ENCODE measurements around the gene UVRAG.
"Not testable (repeated sequence)": the region's sequence is repeated elsewhere in the genome, so short reads cannot be mapped to it uniquely, and the experiment has no call there.

Gene UVRAG

DNA sequence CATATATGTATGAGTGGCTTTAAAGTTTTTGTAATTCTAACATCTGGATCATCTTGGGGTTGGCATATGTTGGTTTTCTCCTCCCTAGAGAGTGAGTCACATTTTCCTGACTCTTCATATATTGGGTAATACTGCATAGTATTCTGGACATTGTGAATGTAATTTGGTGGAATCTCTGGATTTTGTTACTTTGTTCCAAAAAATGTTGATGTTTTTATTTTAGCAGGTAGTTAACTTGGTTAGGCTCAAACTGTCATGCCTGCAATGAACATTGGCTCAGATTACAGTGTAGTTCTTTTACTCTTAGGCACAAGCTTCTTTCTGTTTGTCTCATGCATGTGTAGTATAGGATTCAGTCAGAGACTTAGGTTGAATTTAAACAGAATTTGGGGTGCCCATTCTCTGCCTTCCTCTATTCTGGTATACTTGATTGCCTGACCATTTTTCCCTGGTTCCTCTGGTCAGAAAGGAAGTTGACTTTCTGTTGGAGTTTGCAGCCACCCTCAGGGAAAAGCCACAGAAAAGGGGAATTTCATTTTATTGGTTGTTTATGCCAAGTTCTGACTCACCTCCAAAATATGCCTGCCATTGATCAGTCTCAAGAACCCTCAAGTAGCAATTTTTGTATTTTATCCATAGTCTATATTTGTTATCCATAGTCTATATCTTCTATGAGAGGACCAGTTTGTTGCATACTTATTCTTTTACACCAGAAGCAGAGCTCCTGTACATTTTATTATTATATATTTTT is 151.7 kb downstream of the UVRAG start:
- Histone ChIP-seq H3K4me3 (ENCODE audit: low read length) (no peak overlapping the region), H3K36me3 (ENCODE audit: control insufficient read depth, insufficient read depth, low read length) (no peaks in the 10 kb centered on the region), H3K18ac (ENCODE audit: low read length) (no peak overlapping the region), H3K56ac (ENCODE audit: low read length) (no peak overlapping the region), H3K23ac (ENCODE audit: low read length) (no peak overlapping the region), H2AK5ac (ENCODE audit: low read length) (no peak overlapping the region), H3K27ac (ENCODE audit: low read depth, low read length) (no peak overlapping the region), H4K8ac (ENCODE audit: low read depth, low read length) (no peak overlapping the region), H3K4me2 (ENCODE audit: low read length) (no peak overlapping the region), H3K4ac (ENCODE audit: low read depth, low read length) (no peak overlapping the region), H3K79me1 (ENCODE audit: low read length) (no peaks in the 10 kb centered on the region), H3K9ac (ENCODE audit: low read length) (no peak overlapping the region), H2BK15ac (replicated peaks; ENCODE audit: low read depth) (no peak overlapping the region), H2BK120ac (ENCODE audit: low read depth, low read length) (no peak overlapping the region), H3K79me2 (ENCODE audit: control insufficient read depth, insufficient read depth, low read length) (no peaks in the 10 kb centered on the region), H2BK5ac (ENCODE audit: low read length) (no peak overlapping the region), H3K27me3 (ENCODE audit: insufficient read depth, low read length, poor library complexity) (no peaks in the 10 kb centered on the region), H4K5ac (ENCODE audit: low read length) (no peak overlapping the region), H3K4me1 (ENCODE audit: control insufficient read depth, low read depth, low read length) (no peaks in the 10 kb centered on the region)
- peak; percentile 43 for DNase-seq

DNA sequence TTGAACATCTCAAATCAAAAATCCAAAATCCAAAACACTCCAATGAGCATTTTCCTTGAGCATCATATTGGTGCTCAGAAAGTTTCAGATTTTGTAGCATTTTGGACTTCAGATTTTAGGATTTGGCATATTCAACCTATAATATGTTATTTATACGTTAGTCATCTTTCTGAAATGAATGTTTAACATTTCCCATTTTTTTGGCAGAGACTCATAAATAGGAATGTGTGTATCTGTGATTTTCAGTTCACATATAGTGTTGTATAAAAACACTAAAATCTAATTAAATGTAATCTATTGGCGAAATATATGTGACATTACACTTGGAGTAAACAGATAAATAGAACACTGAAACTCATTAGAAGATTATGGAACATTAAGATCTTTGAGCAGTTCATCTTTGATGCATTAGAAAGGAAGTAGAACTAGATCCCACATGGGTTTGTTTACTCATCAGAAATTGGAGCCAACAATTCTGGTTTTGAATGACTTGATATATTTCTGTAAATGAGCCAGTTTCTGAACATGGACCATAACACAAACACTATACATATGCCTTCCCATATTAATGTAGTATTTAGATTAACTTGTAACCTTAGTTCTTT is 153.1 kb downstream of the UVRAG start:
- H3K4me2 ChIP-seq (ENCODE audit: low read length), result no peak overlapping the region
- no peak for DNase-seq
- H3K18ac ChIP-seq (ENCODE audit: low read length), result no peak overlapping the region
- H4K5ac ChIP-seq (ENCODE audit: low read length), result no peak overlapping the region
- H3K9ac ChIP-seq (ENCODE audit: low read length), result no peak overlapping the region
- WGBS (ENCODE audit: extremely low coverage, insufficient coverage, low lambda C conversion rate), result no CpG with 5 or more reads among the region's 2 CpGs
- no peaks in the 10 kb centered on the region for H3K4me1 ChIP-seq (ENCODE audit: control insufficient read depth, low read depth, low read length)
- no peaks in the 10 kb centered on the region for H3K79me1 ChIP-seq (ENCODE audit: low read length)
- H3K4me3 ChIP-seq (ENCODE audit: low read length), result no peak overlapping the region
- H2BK5ac ChIP-seq (ENCODE audit: low read length), result no peak overlapping the region
- no peak overlapping the region for H3K27ac ChIP-seq (ENCODE audit: low read depth, low read length)
- H3K56ac ChIP-seq (ENCODE audit: low read length), result no peak overlapping the region
- H3K79me2 ChIP-seq (ENCODE audit: control insufficient read depth, insufficient read depth, low read length), result no peaks in the 10 kb centered on the region
- H2BK15ac ChIP-seq (replicated peaks; ENCODE audit: low read depth), result no peak overlapping the region
- H2AK5ac ChIP-seq (ENCODE audit: low read length), result no peak overlapping the region
- no peak overlapping the region for H2BK120ac ChIP-seq (ENCODE audit: low read depth, low read length)
- no peak overlapping the region for H3K4ac ChIP-seq (ENCODE audit: low read depth, low read length)
- no peaks in the 10 kb centered on the region for H3K36me3 ChIP-seq (ENCODE audit: control insufficient read depth, insufficient read depth, low read length)
- no peaks in the 10 kb centered on the region for H3K27me3 ChIP-seq (ENCODE audit: insufficient read depth, low read length, poor library complexity)
- no peak overlapping the region for H3K23ac ChIP-seq (ENCODE audit: low read length)
- H4K8ac ChIP-seq (ENCODE audit: low read depth, low read length), result no peak overlapping the region

DNA sequence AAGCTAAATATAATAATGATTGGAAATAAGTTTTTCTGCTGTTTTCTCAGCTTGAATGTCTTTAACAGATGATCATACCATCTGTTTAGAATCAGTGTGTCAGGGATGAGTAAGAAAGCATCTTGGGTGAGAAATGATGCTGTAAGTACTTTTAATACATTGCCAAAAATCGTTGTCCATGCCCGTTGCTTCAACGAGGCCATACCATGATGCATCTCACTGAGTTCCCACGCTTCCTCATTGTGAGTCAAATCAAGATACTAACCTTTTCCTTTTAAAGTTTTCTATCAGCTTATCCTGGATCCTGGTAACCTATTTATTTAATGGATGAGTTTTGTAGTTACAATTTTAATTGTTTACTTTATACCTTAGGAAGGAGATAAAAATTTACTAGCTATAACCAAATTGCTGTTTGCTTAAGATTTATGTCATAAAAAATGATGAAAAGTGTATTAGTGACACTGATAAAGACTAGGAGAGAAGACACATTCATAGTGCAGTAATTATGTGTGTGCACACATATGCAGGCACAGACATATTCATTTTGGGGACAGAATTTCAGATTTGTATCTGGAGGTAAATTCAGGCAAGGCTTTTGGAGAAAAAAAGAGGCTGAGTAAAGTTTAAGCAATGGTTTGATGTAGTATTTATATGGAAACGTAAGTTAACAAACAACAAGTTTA is 154.8 kb downstream of the UVRAG start:
- H3K27ac ChIP-seq (ENCODE audit: low read depth, low read length), result no peak overlapping the region
- H3K9ac ChIP-seq (ENCODE audit: low read length), result no peak overlapping the region
- H3K79me2 ChIP-seq (ENCODE audit: control insufficient read depth, insufficient read depth, low read length), result no peaks in the 10 kb centered on the region
- H4K5ac ChIP-seq (ENCODE audit: low read length), result no peak overlapping the region
- no peak overlapping the region for H2BK15ac ChIP-seq (replicated peaks; ENCODE audit: low read depth)
- no peak overlapping the region for H3K4me3 ChIP-seq (ENCODE audit: low read length)
- H3K36me3 ChIP-seq (ENCODE audit: control insufficient read depth, insufficient read depth, low read length), result no peaks in the 10 kb centered on the region
- no peaks in the 10 kb centered on the region for H3K4me1 ChIP-seq (ENCODE audit: control insufficient read depth, low read depth, low read length)
- H4K8ac ChIP-seq (ENCODE audit: low read depth, low read length), result no peak overlapping the region
- no peak overlapping the region for H3K23ac ChIP-seq (ENCODE audit: low read length)
- no peak overlapping the region for H2AK5ac ChIP-seq (ENCODE audit: low read length)
- no peak overlapping the region for H2BK120ac ChIP-seq (ENCODE audit: low read depth, low read length)
- no peak overlapping the region for H3K18ac ChIP-seq (ENCODE audit: low read length)
- 100% methylated on average over 1 of the region's 5 CpGs for WGBS (ENCODE audit: extremely low coverage, insufficient coverage, low lambda C conversion rate)
- H2BK5ac ChIP-seq (ENCODE audit: low read length), result no peak overlapping the region
- no peak overlapping the region for H3K4ac ChIP-seq (ENCODE audit: low read depth, low read length)
- no peak overlapping the region for H3K56ac ChIP-seq (ENCODE audit: low read length)
- H3K79me1 ChIP-seq (ENCODE audit: low read length), result no peaks in the 10 kb centered on the region
- no peaks in the 10 kb centered on the region for H3K27me3 ChIP-seq (ENCODE audit: insufficient read depth, low read length, poor library complexity)
- no peak overlapping the region for H3K4me2 ChIP-seq (ENCODE audit: low read length)
- no peak for DNase-seq

DNA sequence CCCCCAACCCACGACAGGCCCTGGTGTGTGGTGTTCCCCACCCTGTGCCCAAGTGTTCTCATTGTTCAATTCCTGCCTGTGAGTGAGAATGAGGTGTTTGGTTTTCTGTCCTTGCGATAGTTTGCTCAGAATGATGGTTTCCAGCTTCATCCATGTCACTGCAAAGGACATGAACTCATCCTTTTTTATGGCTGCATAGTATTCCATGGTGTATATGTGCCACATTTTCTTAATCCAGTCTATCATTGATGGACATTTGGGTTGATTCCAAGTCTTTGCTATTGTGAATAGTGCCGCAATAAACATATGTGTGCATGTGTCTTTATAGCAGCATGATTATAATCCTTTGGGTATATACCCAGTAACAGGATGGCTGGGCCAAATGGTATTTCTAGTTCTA is 158.7 kb downstream of the UVRAG start:
- H3K4me2 ChIP-seq (ENCODE audit: low read length); H2BK5ac ChIP-seq (ENCODE audit: low read length); H3K79me2 ChIP-seq (ENCODE audit: control insufficient read depth, insufficient read depth, low read length); H3K79me1 ChIP-seq (ENCODE audit: low read length); H3K56ac ChIP-seq (ENCODE audit: low read length); H2AK5ac ChIP-seq (ENCODE audit: low read length); H3K23ac ChIP-seq (ENCODE audit: low read length); H3K27me3 ChIP-seq (ENCODE audit: insufficient read depth, low read length, poor library complexity); H3K36me3 ChIP-seq (ENCODE audit: control insufficient read depth, insufficient read depth, low read length); H2BK120ac ChIP-seq (ENCODE audit: low read depth, low read length); H3K4me3 ChIP-seq (ENCODE audit: low read length); H3K4ac ChIP-seq (ENCODE audit: low read depth, low read length); H3K4me1 ChIP-seq (ENCODE audit: control insufficient read depth, low read depth, low read length); H4K5ac ChIP-seq (ENCODE audit: low read length); H2BK15ac ChIP-seq (replicated peaks; ENCODE audit: low read depth); H3K27ac ChIP-seq (ENCODE audit: low read depth, low read length); H3K9ac ChIP-seq (ENCODE audit: low read length); H3K18ac ChIP-seq (ENCODE audit: low read length); DNase-seq; H4K8ac ChIP-seq (ENCODE audit: low read depth, low read length): not testable (repeated sequence)
- no CpG with 5 or more reads among the region's 3 CpGs for WGBS (ENCODE audit: extremely low coverage, insufficient coverage, low lambda C conversion rate)

DNA sequence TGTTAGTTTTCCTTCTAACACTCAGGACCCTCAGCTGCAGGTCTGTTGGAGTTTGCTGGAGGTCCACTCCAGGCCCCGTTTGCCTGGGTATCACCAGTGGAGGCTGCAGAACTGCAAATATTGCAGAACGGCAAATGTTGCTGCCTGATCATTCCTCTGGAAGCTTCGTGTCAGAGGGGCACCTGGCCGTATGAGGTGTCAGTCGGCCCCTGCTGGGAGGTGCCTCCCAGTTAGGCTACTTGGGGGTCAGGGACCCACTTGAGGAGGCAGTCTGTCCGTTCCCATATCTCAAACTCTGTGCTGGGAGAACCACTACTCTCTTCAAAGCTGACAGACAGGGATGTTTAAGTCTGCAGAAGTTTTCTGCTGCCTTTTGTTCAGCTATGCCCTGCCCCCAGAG is 164.1 kb downstream of the UVRAG start:
- H2AK5ac ChIP-seq (ENCODE audit: low read length); H3K27ac ChIP-seq (ENCODE audit: low read depth, low read length); H3K4me2 ChIP-seq (ENCODE audit: low read length); H2BK120ac ChIP-seq (ENCODE audit: low read depth, low read length); H3K79me1 ChIP-seq (ENCODE audit: low read length); H3K27me3 ChIP-seq (ENCODE audit: insufficient read depth, low read length, poor library complexity); H3K4me1 ChIP-seq (ENCODE audit: control insufficient read depth, low read depth, low read length); H3K4ac ChIP-seq (ENCODE audit: low read depth, low read length); H3K36me3 ChIP-seq (ENCODE audit: control insufficient read depth, insufficient read depth, low read length); H2BK15ac ChIP-seq (replicated peaks; ENCODE audit: low read depth); H3K9ac ChIP-seq (ENCODE audit: low read length); H3K56ac ChIP-seq (ENCODE audit: low read length); H3K4me3 ChIP-seq (ENCODE audit: low read length); H2BK5ac ChIP-seq (ENCODE audit: low read length); H4K8ac ChIP-seq (ENCODE audit: low read depth, low read length); H4K5ac ChIP-seq (ENCODE audit: low read length); H3K79me2 ChIP-seq (ENCODE audit: control insufficient read depth, insufficient read depth, low read length); H3K18ac ChIP-seq (ENCODE audit: low read length); H3K23ac ChIP-seq (ENCODE audit: low read length); DNase-seq: not testable (repeated sequence)
- WGBS (ENCODE audit: extremely low coverage, insufficient coverage, low lambda C conversion rate), result no CpG with 5 or more reads among the region's 6 CpGs
